Activated CD4-positive, alpha-beta T cell treated with anti-CD3 and anti-CD28 coated beads, Interleukin-2, Interleukin-6, amounts not matched to agents 100 ng/mL and 50 ng/mL, durations not matched to agents 16 hours and 8 hours (primary cell): ENCODE data around the gene ZCCHC10.
"Not testable (repeated sequence)": the region's sequence is repeated elsewhere in the genome, so short reads cannot be mapped to it uniquely, and the experiment has no call there.

Source experiments
- DNase-seq: peaks from one replicate; pipeline ENCODE4 v3.0.0-alpha.2; 2020

The ZCCHC10 gene

DNA sequence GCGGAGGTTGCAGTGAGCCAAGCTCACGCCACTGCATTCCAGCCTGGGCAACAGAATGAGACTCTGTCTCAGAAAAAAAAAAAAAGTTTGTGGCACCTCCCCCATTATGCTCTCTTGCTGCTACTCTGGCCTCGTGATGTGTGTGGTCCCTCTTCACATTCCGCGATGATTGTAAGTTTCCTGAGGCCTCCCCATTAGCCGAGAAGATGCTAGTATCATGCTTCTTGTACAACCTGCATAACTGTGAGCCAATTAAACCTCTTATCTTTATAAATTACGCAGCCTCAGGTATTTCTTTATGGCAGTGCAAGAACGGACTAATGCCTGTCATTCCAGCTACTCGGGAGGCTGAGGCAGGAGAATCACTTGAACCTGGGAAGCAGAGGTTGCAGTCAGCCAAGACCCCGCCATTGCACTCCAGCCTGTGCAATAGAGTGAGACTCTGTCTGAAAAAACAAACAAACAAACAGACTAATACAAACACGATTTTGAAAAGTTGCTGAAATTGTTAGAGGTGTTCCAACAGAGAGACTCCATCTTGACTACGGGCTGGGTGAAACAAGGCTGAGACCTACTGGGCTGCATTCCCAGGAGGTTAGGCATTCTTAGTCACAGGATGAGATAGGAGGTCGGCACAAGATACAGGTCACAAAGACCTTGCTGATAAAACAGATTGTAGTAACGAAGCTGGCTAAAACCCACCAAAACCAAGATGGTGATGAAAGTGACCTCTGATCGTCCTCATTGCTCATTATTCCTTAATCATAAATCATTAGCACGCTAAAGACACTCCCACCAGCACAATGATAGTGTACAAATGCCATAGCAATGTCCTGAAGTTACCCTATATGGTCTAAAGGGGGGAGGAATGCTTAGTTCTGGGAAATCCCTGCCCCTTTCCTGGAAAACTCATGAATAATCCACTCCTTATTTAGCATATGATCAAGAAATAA lies 54.6 kb downstream of the ZCCHC10 start:
- DNase-seq: no peak

GRCh38 chr5:132965120-132965519 lies 61.2 kb downstream of the ZCCHC10 start:
- no peak for DNase-seq

- peak; percentile 95 for DNase-seq
Measured at GRCh38 chr5:132963171-132964104, 62.9 kb downstream of the ZCCHC10 start, which contains the start of gene AFF4. AFF4 (minus strand) TSS chr5:132963634; CDS start chr5:132937189, 26,445 bp downstream.

DNA sequence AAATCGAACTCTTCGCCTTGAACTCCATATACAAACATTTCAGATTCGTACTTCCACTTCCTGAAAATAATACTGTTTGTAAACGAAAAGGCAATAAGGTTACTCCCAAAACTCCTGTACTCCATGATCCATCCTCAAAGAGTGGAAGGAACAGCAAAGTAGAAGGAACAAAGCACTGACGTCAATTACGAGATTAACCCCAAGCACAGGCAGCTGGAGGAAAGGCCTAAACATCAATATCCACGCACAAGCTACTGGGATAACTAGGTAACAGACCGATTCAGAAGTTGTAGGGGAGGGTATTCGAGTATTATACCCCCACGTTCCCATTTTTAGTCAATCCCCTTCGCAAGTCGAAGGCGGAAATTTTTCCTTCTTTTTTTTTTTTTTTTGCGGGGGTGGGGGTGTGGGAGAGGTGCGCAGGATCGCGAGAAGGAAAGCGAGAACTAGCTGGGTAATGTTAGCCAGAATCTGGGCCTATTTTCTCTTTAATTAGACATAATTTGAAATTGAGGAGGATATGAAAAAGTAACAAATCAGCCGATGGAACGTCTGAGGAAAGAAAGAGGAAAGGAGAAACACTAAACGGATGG lies 63.8 kb downstream of the ZCCHC10 start:
- peak; percentile 27 for DNase-seq

- no peak for DNase-seq
Measured at GRCh38 chr5:132961887-132962286, 64.5 kb downstream of the ZCCHC10 start.

- not testable (repeated sequence) for DNase-seq
Measured at GRCh38 chr5:132961123-132961815, 65.1 kb downstream of the ZCCHC10 start.

GRCh38 chr5:132956166-132956799 lies 70.1 kb downstream of the ZCCHC10 start:
- not testable (repeated sequence) for DNase-seq

DNA sequence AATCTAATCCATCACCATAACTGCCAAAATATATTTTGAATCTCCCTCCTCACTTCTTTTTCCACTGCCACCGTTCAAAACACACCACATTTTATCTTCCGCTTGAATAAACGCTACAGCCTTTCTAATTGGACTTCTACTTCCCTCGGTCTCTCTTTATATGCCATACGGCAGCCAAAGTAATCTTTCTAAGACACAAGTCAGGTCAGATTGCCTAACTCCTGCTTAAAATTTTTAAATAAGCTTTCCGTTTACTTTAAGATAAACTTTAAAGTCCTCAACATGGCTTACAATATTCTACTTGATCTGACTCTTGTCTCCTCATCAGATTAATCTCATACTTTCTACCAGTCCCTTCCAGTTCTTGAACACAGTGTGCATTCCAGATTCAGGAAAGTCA lies 72.6 kb downstream of the ZCCHC10 start:
- DNase-seq: no peak

DNA sequence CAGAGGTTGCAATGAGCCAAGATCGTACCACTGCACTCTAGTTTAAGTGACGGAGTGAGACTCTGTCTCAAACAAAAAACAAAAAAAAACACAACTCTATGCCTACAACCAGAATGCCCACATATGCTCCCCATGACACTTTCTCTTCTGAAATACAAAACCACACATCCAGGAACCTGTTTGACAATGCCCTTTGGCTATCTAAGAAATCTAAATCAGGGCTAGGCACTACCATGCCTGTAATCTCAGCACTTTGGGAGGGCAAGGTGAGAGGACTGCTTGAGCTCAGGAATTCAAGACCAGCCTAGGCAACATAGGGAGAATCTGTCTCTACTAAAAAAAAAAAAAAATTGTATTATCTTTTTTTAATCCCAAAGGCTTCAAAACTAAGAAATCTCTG lies 73.5 kb downstream of the ZCCHC10 start:
- DNase-seq: no peak

- no peak for DNase-seq
Measured at GRCh38 chr5:132951897-132952296, 74.5 kb downstream of the ZCCHC10 start.

DNA sequence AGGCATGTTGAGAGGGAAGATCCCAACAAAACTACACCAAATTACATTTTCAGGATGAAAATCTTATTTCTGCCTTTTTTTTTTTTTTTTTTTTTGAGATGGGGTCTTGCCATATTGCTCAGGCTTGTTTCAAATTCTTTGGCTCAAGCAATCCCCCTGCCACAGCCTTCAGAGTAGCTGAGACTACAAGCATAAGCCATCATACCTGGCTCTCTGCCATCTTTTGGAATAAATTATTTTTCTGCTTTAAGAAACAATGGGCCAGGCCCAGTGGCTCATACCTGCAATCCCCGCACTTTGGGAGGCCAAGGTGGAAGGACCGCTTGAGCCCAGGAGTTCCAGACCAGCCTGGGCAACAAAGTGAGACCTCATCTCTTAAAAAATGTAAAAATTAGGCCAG lies 77.2 kb downstream of the ZCCHC10 start:
- DNase-seq: no peak

DNA sequence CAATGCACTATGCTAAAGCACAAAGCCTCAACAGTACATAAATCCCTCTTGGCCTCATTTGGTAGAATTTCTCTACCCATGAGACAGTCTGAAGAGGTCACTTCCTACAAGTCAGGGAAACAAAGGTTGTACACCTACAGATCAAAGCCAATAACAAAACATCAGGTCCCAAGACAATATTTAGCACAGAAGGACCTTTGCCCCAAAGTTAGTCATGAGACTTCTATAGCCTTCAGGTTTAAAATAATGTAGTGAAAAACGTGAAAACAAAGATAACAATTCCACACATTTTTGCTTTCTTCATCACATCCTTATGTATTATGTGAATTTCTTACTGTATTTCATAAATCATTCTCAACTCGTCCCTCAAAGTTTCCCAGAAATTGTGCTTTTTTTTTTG lies 78.7 kb downstream of the ZCCHC10 start:
- DNase-seq: no peak
